GM19397 (cell line): ENCODE results near the gene C1QTNF8.

Experiments
- ATAC-seq: cut with Tn5 transposase; IDR thresholded peaks from one replicate; pipeline ENCODE4 v1.9.1; 2021; ENCODE audit warnings: mild to moderate bottlenecking, moderate library complexity; ENCODE audit not compliant: unreplicated experiment

C1QTNF8 gene

GRCh38 chr16:1112506-1113184 is 16.6 kb upstream of the C1QTNF8 start:
- no peak for ATAC-seq

- ATAC-seq = no peak
Measured at GRCh38 chr16:1109648-1110047, 13.6 kb upstream of the C1QTNF8 start.

GRCh38 chr16:1108299-1109252 is 12.5 kb upstream of the C1QTNF8 start:
- no peak for ATAC-seq

GRCh38 chr16:1107731-1108130 is 11.7 kb upstream of the C1QTNF8 start:
- ATAC-seq = no peak

DNA sequence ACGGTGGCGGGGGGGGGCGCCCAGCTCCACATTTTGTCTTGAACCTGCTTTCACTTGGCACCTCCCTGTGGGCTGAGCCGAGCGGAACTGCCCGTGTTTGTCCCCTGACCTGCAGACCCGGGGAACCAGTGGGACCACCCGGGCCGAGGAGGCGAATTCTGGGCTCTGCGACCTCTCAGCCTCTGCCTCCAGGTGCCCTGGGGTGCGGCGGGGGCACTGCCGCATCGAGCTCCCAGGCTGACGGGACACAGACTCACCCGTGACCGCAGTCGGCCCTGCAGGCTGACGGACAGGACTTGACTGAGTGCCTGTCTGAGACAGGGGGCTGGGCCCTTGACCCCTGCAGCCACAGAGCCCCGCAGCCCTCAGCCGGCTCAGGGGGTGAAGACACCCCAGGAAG is 11.1 kb upstream of the C1QTNF8 start:
- no peak for ATAC-seq

DNA sequence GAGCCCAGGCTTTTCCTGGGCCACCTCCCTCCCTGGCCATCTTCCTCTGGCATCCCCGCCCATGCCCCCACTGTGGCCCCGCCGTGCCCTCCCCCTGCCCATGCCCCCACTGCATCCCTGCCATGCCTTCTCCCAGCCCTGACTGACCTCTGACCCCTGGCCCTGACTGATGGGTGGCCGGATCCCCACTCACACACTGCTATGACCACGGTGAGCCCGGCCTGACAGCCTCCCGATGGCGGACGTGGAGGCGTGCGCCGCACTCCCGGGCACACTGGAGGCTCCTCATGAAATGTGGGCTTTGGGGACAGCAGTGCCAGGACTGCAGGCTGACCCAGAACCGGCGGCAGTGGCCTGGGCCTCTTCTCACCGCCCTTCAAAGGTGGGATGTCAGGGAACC is 10.6 kb upstream of the C1QTNF8 start:
- no peak for ATAC-seq

GRCh38 chr16:1105888-1106620 is 10.0 kb upstream of the C1QTNF8 start:
- no peak for ATAC-seq

GRCh38 chr16:1103636-1103980 is 7.6 kb upstream of the C1QTNF8 start:
- no peak for ATAC-seq

DNA sequence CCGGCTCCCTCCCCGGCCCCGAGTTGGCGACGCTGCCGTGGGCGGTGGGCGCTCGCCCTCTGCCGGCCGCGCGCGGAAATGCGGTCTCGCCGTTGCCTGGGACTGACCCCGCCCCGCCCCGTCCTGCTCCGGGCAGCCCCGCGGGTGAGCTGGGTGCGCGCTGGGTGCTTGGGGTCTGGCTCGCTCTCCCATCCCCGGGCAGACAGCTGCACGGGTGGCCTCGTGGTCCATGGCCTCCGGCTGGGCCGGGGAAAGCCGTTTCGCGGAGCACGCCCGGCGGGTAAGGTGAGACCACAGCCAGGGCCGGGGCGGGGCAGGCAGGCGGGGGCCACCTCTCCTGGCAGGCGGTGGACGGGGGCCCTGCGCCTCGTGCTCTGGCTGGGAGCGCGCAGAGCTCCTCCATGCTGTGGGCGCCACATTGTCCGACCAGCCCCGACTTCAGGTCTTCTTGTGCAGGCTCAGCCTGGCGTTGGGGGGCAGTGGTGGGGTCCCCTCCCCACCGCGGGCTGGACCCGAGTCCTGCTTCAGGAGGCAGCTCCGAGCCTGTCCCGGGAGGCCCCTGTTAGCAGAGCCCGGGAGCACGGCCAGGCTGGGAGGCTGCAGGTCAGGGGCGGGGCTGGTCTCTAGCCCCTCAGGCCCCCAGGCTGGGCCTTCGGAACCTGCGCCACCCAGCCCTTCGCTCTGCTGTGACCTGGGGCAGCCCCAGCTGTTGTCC is 7.0 kb upstream of the C1QTNF8 start:
- ATAC-seq = no peak

DNA sequence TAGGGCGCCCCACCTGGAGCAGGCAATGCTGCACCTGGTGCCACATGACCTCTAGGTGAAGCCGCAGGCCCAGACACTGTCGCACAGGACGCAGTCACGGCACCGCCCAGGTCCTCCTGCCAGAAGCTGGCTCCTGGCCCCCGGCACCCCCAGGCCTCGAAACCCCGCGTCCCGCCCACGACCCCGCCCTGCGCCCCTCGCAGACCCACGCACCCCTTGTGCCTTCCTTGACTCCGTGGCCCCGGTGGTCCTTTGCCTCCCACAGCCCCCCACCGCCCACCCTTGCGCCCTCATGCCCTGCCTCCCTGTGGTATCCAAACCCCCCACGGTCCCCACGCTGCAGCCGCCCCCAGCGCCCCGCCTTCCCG is 6.3 kb upstream of the C1QTNF8 start:
- no peak for ATAC-seq

DNA sequence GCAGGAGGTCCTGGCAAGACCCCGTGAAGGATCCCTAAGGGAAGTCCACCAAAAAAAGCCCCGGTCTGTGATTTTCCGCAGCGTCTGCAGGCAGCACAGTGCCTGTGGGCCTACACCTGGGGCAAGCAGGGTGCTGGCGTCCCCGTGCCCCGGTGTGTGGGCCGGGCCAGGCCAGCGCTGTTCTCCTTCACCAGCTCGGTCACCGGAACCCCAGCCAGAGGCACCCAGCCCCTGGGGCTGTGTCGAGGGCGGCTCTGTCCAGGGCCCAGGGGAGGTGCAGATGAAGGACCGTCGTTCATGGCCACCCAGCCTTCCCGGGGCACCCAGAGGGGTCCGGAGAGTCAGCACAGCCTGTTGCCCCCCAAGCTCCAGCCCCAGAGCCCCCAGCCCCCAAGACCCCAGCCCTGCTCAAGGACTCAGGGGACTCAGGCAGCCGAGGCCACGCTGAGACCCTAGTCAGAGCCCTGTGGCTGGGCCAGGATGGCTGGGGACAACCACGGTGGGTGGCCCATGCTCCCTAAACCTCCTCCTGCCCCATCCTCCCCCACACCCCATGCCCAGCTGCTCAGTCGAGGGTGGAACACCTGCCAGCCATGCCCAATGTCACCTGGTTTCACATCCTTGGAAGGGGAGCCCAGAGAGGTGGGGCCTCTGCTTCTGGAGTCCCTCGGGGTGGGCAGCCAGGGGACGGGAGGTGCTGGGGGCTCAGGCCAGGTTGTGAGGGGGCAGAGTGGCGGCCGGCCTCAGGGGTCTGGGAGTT is 5.7 kb upstream of the C1QTNF8 start:
- ATAC-seq = no peak

GRCh38 chr16:1101133-1101532 is 5.1 kb upstream of the C1QTNF8 start:
- no peak for ATAC-seq

DNA sequence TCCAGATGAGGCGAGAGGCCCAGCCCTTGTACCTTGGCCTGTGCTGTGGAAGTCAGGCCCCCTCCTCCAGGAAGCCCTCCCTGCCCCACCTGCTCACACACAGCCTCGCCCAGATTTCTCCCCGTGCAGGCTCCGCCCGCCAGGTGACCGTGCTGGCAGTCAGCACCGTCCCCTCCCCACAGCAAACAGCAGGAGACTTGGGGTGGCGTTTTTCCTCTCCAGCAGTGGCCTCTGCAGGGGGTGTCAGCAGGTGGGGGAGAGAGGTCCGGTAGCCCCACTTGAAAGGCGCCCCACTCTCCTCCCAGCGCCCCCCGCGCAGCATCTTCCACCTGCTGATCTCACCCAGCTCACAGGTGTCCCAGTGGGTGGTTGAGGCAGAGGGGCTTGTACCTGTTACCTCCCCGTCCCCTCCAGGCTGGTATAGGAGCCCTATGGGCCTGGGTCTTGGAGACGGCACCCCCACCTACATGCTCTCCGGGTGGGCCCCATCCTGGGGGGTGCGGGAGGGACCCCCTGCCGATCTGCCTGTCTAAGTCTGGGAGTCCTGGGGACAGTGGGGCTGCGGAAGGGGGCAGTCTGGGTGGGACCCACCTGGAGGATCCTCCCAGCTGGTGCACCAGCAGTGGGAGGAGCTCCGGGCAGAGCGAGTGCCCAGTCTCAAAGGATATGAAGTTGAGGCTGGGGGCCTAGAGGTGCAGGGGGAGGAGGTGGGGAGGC is 4.2 kb upstream of the C1QTNF8 start:
- ATAC-seq = no peak

- no peak for ATAC-seq
Measured at GRCh38 chr16:1099189-1100083, 3.4 kb upstream of the C1QTNF8 start.

DNA sequence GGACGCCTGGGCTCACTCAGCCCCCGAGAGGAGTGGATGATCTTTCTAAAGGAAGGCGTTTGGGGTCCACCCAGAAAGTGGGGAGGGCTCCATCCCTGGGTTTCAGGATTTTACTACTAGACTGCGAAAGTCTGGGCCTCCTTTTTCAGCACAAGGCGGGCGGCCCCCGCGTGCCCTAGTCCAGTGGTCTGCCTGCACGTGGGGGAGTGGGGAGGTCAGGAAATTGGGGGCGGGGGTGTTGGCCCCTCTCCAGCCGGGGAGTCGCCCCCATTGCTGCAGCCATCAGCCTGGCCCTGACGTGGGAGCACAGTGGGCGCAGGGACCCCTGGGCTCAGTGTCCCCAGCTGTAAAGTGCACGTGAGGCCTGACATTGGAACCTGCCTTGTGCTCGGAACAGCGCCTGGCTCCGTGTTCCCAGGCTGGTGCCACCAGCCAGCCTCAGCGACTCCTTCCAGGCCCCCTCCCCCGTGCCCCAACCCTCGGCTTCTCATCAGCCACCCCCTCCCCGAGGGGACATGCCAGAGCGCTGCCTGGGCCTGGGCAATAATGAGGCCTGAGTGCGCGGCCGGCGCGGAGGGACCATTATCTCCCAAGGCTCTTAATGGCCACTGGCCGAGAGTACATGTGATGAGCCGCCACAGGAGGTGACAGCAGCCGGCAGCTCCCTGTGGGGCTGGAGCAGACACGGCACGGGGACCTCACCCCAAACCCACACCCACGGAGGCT is 2.4 kb upstream of the C1QTNF8 start:
- no peak for ATAC-seq

GRCh38 chr16:1097800-1098199 is 1.8 kb upstream of the C1QTNF8 start:
- no peak for ATAC-seq

- ATAC-seq = no peak
Measured at GRCh38 chr16:1097156-1097555, 1.1 kb upstream of the C1QTNF8 start.
